ENCODE data around the gene KBTBD12.

Gene KBTBD12

DNA sequence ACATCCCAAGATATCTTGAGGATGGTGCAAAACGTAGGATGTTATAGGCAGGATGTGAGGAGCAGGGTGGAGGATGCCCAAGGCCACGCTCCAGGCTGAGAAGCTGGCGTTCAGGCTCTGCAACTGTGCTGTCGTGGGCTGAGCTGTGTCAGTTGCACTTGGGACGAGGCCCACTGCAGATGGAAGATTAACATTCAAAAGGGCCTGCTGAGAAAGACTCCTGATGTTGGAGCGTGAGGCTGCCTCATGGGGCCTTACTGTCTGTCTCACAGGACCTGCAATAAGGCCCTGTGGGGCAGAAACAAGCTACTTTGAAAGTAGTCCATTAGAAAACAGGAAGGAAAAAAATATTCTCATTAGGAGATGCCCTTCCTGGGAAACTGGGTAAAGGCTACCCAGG lies 76.6 kb downstream of the KBTBD12 start:
- no peaks in the 10 kb centered on the region for H3K27me3 Mint-ChIP-seq
- no peak for DNase-seq

DNA sequence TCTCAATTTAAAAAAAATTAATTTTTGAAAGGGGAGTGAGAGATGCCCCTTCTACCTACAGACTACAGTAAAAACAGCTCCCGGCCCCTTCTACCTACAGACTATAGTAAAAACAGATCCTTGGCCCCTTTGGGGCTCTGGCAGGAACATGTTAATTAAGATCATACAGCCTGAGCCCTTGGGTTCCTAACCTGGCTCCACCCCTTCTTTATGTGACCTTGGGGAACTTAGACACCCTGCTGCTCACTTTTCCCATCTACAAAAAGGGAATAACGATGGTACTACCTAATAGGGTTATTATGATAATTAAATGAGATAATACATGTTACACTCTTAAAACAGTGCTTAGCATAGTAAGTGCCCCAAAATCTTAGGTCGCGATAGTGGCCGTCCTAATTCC lies 77.1 kb downstream of the KBTBD12 start:
- no peaks in the 10 kb centered on the region for H3K4me1 Mint-ChIP-seq (ENCODE audit: low read depth)
- no peaks in the 10 kb centered on the region for H3K9me3 Mint-ChIP-seq
- no peaks in the 10 kb centered on the region for H3K27me3 Mint-ChIP-seq
- H3K36me3 Mint-ChIP-seq (ENCODE audit: low read depth): no peaks in the 10 kb centered on the region
- DNase-seq: no peak
- no peak overlapping the region for H3K27ac Mint-ChIP-seq
- H3K4me3 Mint-ChIP-seq: no peak overlapping the region

More for the DNA sequence above, 76.6 kb downstream of the KBTBD12 start:
- Mint-ChIP-seq H3K4me3 (no peak overlapping the region), H3K9me3 (no peaks in the 10 kb centered on the region), H3K36me3 (ENCODE audit: low read depth) (no peaks in the 10 kb centered on the region), H3K27ac (no peak overlapping the region), H3K4me1 (ENCODE audit: low read depth) (no peaks in the 10 kb centered on the region)

DNA sequence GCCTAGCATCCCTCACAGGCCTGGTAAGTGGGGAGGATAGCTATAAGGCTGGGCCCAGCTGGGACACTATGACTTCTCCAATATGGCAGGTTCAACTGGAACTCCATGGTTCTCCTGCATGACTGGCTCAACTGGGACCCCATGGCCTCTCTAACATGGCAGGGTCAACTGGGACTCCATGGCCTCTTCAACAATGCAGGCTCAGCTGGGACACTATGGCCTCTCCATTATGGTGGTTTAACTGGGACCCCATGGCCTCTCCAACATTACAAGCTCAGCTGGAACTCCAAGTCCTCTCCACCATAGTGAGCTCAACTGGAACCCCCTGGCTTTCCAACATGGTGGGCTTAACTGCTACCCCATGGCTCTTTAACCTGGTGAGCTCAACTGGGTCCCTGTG lies 79.0 kb downstream of the KBTBD12 start:
- no peaks in the 10 kb centered on the region for H3K9me3 Mint-ChIP-seq
- H3K4me1 Mint-ChIP-seq (ENCODE audit: low read depth): no peaks in the 10 kb centered on the region

DNA sequence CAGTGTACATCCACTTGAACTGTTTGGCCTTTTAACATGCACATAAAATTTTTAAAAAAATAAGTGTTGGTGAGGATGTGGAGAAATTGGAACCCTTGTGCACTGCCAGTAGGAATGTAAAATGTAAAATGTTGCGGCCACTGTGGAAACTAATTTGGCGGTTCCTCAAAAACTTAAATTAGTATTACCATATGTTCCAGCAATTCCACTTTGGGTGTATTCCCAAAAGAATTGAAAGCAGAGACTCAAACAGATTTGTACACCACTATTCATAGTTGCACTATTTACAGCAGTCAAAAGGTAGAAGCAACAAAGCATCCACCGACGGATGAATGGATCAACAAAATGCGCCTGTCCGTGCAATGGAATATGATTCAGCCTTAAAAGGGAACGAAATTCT lies 82.0 kb downstream of the KBTBD12 start:
- Mint-ChIP-seq H3K27me3 (no peaks in the 10 kb centered on the region), H3K9me3 (no peaks in the 10 kb centered on the region), H3K27ac (no peak overlapping the region), H3K4me1 (ENCODE audit: low read depth) (no peaks in the 10 kb centered on the region), H3K4me3 (no peak overlapping the region), H3K36me3 (ENCODE audit: low read depth) (no peaks in the 10 kb centered on the region)
- DNase-seq: no peak

More for the DNA sequence above, 79.0 kb downstream of the KBTBD12 start:
- Mint-ChIP-seq H3K27me3 (no peaks in the 10 kb centered on the region), H3K27ac (no peak overlapping the region), H3K4me3 (no peak overlapping the region), H3K36me3 (ENCODE audit: low read depth) (no peaks in the 10 kb centered on the region)
- no peak for DNase-seq

DNA sequence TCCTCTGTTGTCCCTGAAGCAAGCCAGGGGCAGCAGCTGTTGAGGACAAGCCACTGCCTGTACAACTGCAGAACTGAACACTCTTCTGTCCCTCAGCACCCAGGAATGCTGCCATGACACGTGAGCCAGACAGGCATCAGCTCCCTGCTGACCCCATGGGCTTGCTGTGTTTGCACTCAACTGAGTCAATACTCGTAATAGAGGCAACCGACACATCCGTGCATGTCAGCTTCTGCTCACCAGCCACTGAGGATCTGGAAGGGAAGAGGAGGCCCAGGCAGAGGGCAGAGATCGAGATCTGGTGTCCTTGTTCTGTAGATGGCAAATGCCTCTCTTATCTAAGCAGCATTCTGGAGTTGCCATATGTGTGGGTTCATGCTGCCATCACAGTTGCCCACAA lies 82.9 kb downstream of the KBTBD12 start:
- Mint-ChIP-seq H3K36me3 (ENCODE audit: low read depth) (no peaks in the 10 kb centered on the region), H3K27me3 (no peaks in the 10 kb centered on the region), H3K9me3 (no peaks in the 10 kb centered on the region), H3K4me3 (no peak overlapping the region), H3K4me1 (ENCODE audit: low read depth) (no peaks in the 10 kb centered on the region), H3K27ac (no peak overlapping the region)
- DNase-seq: no peak

DNA sequence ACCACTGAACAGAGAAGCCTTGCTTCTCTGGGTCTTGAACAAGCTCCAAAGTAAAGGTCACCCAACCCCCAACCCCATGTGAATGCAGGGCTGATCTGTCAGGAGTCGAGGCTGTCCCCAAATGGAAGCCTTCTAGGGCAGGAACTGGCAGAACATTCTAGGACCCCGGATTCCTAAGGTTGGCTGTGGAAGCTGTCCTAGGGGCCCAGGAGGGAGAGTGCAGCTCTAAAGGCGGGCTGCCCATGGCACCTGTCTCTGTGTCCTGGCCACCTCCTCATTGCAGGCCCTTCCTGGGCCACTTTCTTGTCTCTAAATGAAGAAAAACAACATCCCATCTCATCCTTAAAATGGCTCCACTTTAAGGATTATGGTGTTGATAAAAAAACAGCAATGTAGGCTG lies 83.6 kb downstream of the KBTBD12 start:
- Mint-ChIP-seq H3K4me3 (no peak overlapping the region), H3K36me3 (ENCODE audit: low read depth) (no peaks in the 10 kb centered on the region), H3K27ac (no peak overlapping the region), H3K4me1 (ENCODE audit: low read depth) (no peaks in the 10 kb centered on the region), H3K27me3 (no peaks in the 10 kb centered on the region), H3K9me3 (no peaks in the 10 kb centered on the region)
- no peak for DNase-seq

DNA sequence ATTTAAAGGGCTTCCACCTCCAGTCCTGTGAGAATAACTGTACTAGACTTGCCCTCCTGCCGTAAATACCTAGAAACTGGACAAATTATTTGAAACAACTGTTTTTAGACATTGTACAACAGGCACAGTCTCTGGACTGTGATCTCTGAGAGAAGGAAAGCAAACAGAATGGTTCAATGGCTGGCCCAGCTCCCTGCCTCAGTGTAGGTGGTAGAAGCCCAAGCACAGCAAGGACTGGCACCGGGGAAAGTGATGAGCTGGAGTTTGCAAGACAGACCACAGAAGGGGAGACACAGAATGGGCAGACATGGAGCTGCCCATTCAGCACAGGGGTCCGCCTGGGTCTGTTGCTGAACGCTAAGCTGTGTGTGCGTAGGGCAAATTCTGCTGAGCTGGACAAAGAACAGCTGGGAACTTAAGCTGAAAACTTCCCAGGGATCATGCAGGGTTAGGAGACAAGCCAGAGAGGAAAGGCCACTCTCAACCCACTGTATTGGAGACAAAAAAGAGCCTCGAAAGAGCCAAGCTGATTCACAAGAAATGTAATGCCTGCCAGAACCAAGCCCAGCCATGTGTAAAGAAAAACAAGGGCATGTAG lies 84.6 kb downstream of the KBTBD12 start:
- no peaks in the 10 kb centered on the region for H3K36me3 Mint-ChIP-seq (ENCODE audit: low read depth)
- no peak overlapping the region for H3K4me3 Mint-ChIP-seq
- no peaks in the 10 kb centered on the region for H3K4me1 Mint-ChIP-seq (ENCODE audit: low read depth)
- H3K9me3 Mint-ChIP-seq: no peaks in the 10 kb centered on the region
- no peak for DNase-seq
- H3K27me3 Mint-ChIP-seq: no peaks in the 10 kb centered on the region
- H3K27ac Mint-ChIP-seq: no peak overlapping the region

DNA sequence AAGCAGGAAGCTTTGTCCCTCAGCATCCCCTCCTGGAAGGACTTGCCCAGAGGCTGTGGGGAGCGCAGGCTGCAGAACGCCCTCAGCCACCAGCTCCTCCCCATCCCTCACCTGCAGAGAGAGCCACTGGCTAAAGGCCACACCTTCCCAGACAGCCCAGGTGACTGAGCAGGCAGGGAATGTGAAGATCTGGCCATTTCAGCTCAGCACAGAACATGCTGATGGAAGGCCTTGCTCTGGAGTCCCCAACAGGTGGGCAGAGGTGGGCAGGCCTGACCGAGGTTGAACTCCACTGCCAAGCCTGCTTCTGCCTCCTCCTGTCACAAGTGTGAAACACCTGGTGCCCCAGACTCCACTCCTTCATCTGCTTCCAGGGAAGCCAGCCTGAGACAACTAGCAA lies 86.5 kb downstream of the KBTBD12 start:
- no peaks in the 10 kb centered on the region for H3K4me1 Mint-ChIP-seq (ENCODE audit: low read depth)
- H3K36me3 Mint-ChIP-seq (ENCODE audit: low read depth): no peaks in the 10 kb centered on the region

DNA sequence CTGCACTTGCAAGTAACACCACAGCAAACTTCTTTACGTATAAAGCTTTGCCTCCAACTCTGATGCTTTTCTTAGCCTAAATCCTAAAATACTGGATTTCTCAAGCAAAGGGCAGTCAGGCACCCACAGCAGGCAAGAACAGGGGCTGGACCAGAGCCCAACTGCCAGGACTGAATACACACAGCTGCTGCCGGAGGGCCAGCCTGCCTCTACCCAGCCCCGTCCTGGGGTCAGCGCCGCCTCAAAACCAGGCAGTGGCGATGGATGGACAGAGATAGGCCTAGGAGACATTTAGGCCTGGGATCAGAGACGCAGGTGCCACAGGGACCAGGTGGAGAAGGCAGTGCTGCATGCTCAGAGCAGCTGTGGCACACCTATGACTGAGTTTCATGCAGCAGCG lies 89.6 kb downstream of the KBTBD12 start:
- H3K4me3 Mint-ChIP-seq: no peak overlapping the region
- H3K27ac Mint-ChIP-seq: no peak overlapping the region
- H3K27me3 Mint-ChIP-seq: peaks cover 14% of the 10 kb centered on the region
- DNase-seq: no peak
- no peaks in the 10 kb centered on the region for H3K9me3 Mint-ChIP-seq
- H3K36me3 Mint-ChIP-seq (ENCODE audit: low read depth): no peaks in the 10 kb centered on the region
- H3K4me1 Mint-ChIP-seq (ENCODE audit: low read depth): no peaks in the 10 kb centered on the region

More for the DNA sequence above, 86.5 kb downstream of the KBTBD12 start:
- H3K27ac Mint-ChIP-seq: no peak overlapping the region
- H3K27me3 Mint-ChIP-seq: peaks cover 6% of the 10 kb centered on the region
- DNase-seq: no peak
- no peak overlapping the region for H3K4me3 Mint-ChIP-seq
- H3K9me3 Mint-ChIP-seq: no peaks in the 10 kb centered on the region

DNA sequence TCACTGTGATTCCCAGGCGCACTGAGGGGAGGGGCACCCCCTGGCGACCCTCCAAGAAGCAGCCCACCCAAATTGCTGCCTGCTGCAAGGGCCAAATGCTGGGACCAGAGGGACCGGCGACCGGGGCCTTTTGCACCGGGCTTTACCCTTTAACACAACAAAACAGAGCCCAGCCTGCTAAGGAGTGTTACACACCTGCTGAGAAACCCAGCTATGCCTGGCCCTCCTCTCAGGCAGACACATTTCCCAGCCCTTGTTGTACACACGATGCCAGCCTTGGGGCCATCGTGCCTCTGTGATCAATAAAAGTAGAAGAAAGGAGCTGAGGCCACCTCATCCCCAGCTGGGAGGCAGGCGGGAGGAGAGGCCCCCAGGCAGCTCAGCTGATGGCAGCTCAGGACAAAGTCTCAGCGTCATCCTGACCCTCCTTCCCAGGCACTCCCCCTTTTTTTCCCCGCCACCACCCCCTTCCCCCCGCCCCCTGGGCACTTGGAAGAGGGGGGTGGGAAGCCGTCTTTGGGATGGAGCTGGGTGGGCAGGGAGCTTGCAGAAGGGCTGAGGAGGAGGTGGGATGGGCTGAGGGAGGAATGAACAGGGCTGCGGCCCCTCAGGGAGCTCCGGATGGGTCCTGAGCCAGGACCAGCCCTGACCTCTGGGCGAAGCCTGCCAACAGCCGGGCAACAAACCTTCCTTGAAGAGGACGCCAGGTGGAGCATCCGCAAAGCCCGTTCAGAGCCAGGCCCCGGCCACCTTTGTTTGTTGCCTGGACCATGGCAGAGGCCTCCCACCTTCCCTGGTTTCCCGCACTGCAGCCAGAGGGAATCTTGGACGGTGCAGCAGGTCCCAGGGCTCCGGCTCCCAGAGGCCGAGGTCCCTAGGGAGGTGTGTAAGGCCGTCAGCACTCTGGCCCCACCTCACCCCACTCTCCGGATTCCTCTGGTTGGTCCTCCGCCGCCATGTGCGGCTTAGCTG lies 91.3 kb downstream of the KBTBD12 start:
- H3K27ac Mint-ChIP-seq: no peak overlapping the region
- no peaks in the 10 kb centered on the region for H3K36me3 Mint-ChIP-seq (ENCODE audit: low read depth)
- peaks cover 14% of the 10 kb centered on the region for H3K27me3 Mint-ChIP-seq
- no peaks in the 10 kb centered on the region for H3K9me3 Mint-ChIP-seq
- DNase-seq: no peak
- no peak overlapping the region for H3K4me3 Mint-ChIP-seq
- H3K4me1 Mint-ChIP-seq (ENCODE audit: low read depth): peaks cover 1% of the 10 kb centered on the region

DNA sequence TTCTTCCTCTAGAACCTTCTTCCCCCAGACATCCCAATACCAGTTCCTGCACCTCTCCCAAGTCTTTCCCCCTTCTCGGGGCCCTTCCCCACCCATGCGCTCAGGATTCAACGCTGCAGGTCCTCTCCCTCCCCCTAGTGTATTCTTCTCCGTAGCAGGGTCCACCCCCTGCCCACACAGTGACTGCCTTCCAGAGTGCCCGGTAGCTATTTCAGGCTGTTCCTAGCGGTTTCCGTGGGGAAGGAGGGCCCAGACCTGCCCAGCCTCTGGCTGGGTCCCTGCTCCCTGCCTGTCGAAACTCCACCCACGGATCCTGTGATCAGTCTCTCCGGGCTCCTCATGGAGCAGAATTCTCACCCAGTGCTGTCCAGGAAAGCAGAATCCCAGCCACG lies 92.0 kb downstream of the KBTBD12 start:
- Mint-ChIP-seq H3K4me3 (no peak overlapping the region), H3K27me3 (peaks cover 14% of the 10 kb centered on the region), H3K36me3 (ENCODE audit: low read depth) (no peaks in the 10 kb centered on the region), H3K9me3 (no peaks in the 10 kb centered on the region), H3K4me1 (ENCODE audit: low read depth) (peaks cover 4% of the 10 kb centered on the region), H3K27ac (no peak overlapping the region)
- no peak for DNase-seq

DNA sequence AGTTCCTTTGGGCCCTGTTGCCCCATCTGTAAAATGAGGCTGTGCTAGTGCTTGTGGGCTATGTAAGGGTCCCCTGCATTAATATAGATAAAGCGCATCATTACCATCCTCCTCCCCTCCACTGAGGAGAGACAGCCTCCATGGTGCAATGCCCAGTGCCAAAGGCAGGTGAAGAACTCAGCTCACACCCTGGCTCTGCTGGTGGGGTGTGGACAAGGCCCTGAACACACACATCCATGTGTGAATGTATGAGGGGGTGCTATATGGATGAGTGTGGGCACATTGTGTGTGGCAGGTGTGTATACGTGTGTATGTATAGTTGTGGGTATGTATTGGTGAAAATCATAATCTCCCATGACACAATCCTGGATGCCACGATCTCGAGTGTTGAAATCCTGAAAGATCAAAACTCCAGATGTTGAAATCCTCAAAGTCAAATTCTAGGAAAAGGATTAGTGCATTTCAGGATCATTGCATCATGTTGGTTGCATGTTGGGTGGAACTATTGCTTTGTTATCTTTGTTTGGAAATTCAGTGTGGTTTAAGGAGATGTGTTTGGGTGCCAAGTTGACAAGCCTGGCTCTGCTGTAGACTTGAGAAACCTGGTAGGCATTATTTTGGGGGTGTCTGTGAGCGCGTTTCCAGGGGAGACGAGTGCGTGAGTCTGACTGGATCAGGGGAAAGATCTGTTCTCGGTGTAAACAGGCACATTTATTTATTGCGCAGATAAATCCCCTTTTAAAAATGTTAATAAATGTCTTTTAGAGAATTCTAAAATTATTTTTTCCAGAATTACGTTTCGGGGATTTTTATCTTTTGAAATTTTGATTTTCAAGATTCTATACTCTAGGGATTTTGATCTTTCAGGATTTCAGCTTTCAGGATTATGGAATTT lies 95.2 kb downstream of the KBTBD12 start:
- no peak overlapping the region for H3K4me3 Mint-ChIP-seq
- peaks cover 12% of the 10 kb centered on the region for H3K27me3 Mint-ChIP-seq

DNA sequence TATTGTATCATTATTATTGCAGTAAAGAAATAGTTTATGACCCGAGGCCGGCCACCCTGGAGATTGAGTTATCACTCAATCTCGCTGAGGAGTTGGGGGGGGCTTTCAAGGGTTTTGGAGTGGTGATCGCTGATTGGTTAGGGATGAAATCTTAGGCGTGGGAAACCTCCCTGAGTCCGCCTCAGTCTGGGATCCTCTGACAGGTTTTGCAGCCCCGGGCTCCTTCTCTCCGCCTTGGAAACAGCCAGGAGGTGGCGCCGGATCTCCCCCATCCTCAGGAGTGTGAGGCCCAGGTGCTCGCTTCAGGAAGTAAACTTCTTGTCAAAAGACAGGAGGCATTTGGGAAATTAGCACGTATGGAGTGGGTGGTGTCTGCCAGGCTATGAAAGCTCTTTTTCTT lies 96.1 kb downstream of the KBTBD12 start:
- peak; percentile 34 for DNase-seq
- H3K36me3 Mint-ChIP-seq (ENCODE audit: low read depth): no peaks in the 10 kb centered on the region
- no peak overlapping the region for H3K27ac Mint-ChIP-seq
- no peak overlapping the region for H3K4me3 Mint-ChIP-seq
- H3K27me3 Mint-ChIP-seq: peaks cover 8% of the 10 kb centered on the region
- no peaks in the 10 kb centered on the region for H3K9me3 Mint-ChIP-seq
- peaks cover 4% of the 10 kb centered on the region for H3K4me1 Mint-ChIP-seq (ENCODE audit: low read depth)

More for the DNA sequence above, 95.2 kb downstream of the KBTBD12 start:
- Mint-ChIP-seq H3K36me3 (ENCODE audit: low read depth) (no peaks in the 10 kb centered on the region), H3K4me1 (ENCODE audit: low read depth) (peaks cover 4% of the 10 kb centered on the region), H3K9me3 (no peaks in the 10 kb centered on the region), H3K27ac (no peak overlapping the region)
- no peak for DNase-seq

DNA sequence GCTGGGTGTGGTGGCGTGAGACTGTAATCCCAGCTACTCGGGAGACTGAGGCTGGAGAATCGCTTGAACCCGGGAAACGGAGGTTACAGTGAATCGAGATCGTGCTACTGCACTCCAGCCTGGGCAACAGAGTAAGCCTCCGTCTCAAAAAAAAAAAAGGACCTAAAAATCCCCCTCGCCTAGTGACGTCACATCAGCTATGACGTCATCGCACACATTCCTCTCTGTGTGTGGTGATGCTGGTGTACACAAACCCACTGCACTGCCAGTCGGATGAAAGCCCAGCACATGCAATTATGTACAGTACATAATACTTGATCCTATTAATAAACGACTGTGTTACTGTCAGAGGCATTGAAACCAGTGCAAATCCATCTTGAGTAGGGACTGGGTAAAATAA lies 97.0 kb downstream of the KBTBD12 start:
- Mint-ChIP-seq H3K27ac (no peak overlapping the region), H3K4me3 (no peak overlapping the region), H3K4me1 (ENCODE audit: low read depth) (peaks cover 4% of the 10 kb centered on the region), H3K27me3 (peaks cover 8% of the 10 kb centered on the region), H3K36me3 (ENCODE audit: low read depth) (no peaks in the 10 kb centered on the region), H3K9me3 (no peaks in the 10 kb centered on the region)
- no peak for DNase-seq

Measured in activated T-cell treated with anti-CD3 and anti-CD28 coated beads, Interleukin-2, amount 50 U/mL, for 24 hours (primary cell).